ENCODE results near the gene ZFYVE21. TPM values are rescaled to one million over a fixed set of nuclear protein-coding genes. Genes with fewer than 3 reads are reported as not detected.

Gene ZFYVE21
- total RNA-seq, 1 donor from 2014 or later, result 44.0 TPM

DNA sequence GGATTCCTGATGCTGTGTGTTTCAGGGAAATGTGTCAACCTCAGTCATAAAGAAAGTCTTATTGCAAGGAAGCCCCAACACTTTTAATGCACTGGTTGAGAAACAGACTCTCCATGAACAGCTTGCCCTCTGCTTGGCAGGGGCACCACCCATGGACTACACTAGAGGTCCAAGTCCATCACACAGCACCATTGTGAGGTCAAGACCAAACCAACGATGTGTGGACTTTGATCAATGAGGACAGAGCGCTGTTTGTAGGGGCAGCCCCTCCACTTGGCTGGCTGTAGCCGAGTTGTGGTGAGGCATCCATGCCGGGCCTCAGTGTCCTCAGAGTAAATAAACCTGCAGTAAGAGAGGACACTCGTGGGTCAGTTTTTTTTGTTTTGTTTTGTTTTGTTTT lies 29.8 kb downstream of the ZFYVE21 start:
- no peaks in the 10 kb centered on the region for H3K36me3 Mint-ChIP-seq (ENCODE audit: low read depth)
- no peak overlapping the region for H3K27ac Mint-ChIP-seq (ENCODE audit: unreplicated experiment)
- TF ChIP-seq, protein P1, sequence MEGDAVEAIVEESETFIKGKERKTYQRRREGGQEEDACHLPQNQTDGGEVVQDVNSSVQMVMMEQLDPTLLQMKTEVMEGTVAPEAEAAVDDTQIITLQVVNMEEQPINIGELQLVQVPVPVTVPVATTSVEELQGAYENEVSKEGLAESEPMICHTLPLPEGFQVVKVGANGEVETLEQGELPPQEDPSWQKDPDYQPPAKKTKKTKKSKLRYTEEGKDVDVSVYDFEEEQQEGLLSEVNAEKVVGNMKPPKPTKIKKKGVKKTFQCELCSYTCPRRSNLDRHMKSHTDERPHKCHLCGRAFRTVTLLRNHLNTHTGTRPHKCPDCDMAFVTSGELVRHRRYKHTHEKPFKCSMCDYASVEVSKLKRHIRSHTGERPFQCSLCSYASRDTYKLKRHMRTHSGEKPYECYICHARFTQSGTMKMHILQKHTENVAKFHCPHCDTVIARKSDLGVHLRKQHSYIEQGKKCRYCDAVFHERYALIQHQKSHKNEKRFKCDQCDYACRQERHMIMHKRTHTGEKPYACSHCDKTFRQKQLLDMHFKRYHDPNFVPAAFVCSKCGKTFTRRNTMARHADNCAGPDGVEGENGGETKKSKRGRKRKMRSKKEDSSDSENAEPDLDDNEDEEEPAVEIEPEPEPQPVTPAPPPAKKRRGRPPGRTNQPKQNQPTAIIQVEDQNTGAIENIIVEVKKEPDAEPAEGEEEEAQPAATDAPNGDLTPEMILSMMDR (conservative IDR thresholded peaks at IDR 0.05), result no peak
- H3K27me3 Mint-ChIP-seq (ENCODE audit: low read depth), result no peaks in the 10 kb centered on the region
- no peaks in the 10 kb centered on the region for H3K9me3 Mint-ChIP-seq
- H3K4me3 Mint-ChIP-seq, result no peak overlapping the region
- no peak for DNase-seq (ENCODE audit: low read depth, low spot score)
- no peaks in the 10 kb centered on the region for H3K4me1 Mint-ChIP-seq

- no peak for DNase-seq (ENCODE audit: low read depth, low spot score)
- Mint-ChIP-seq H3K27me3 (ENCODE audit: low read depth) (no peaks in the 10 kb centered on the region), H3K9me3 (no peaks in the 10 kb centered on the region), H3K4me1 (no peaks in the 10 kb centered on the region), H3K4me3 (no peak overlapping the region), H3K27ac (ENCODE audit: unreplicated experiment) (no peak overlapping the region), H3K36me3 (ENCODE audit: low read depth) (no peaks in the 10 kb centered on the region)
- TF ChIP-seq, protein P1 (conservative IDR thresholded peaks at IDR 0.05), result no peak
These were observed 31.1 kb downstream of the ZFYVE21 start for GRCh38 chr14:103746701-103747100.

DNA sequence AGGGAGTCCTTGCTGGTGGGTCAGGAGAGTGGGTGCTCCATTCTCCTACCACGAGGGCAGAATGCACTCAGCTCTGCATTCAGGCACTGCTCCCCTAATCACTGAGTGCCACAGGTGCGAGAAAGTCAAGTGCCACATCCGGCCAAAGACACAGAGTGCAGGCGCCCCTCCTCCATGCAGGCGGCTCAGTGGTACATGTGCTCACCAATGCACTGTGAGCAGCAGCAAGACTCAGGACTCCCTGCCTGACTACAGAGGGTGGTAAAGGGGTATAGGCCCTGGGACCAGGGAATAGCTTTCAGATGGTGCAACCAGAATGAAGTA lies 32.9 kb downstream of the ZFYVE21 start:
- no peaks in the 10 kb centered on the region for H3K4me1 Mint-ChIP-seq
- no peak for DNase-seq (ENCODE audit: low read depth, low spot score)
- H3K4me3 Mint-ChIP-seq, result no peak overlapping the region
- no peaks in the 10 kb centered on the region for H3K36me3 Mint-ChIP-seq (ENCODE audit: low read depth)
- no peaks in the 10 kb centered on the region for H3K27me3 Mint-ChIP-seq (ENCODE audit: low read depth)
- H3K27ac Mint-ChIP-seq (ENCODE audit: unreplicated experiment), result no peak overlapping the region
- no peaks in the 10 kb centered on the region for H3K9me3 Mint-ChIP-seq
- TF ChIP-seq, protein P1 (conservative IDR thresholded peaks at IDR 0.05), result no peak

DNA sequence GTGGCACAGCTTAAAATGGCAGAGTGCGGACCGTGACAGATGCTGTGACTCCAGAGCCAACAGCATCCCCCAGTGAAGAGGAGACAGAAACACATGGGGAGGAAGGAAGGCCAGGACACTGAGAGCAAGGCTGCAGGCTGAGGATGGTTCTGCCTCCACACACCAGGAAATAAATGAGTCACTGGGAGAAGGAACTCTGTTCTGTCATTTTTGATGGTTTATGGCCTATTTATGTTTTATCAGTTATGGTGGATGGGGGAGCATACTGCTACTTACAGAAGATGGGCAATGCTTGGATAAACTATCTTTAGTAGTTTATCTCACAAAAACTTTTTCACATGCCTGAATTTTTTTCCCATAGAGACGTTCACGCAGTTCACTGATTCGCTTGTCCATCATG lies 33.8 kb downstream of the ZFYVE21 start:
- H3K4me3 Mint-ChIP-seq, result no peak overlapping the region
- no peaks in the 10 kb centered on the region for H3K9me3 Mint-ChIP-seq
- H3K36me3 Mint-ChIP-seq (ENCODE audit: low read depth), result no peaks in the 10 kb centered on the region
- no peaks in the 10 kb centered on the region for H3K27me3 Mint-ChIP-seq (ENCODE audit: low read depth)
- TF ChIP-seq, protein P1 (conservative IDR thresholded peaks at IDR 0.05), result no peak
- no peak for DNase-seq (ENCODE audit: low read depth, low spot score)
- no peak overlapping the region for H3K27ac Mint-ChIP-seq (ENCODE audit: unreplicated experiment)
- H3K4me1 Mint-ChIP-seq, result no peaks in the 10 kb centered on the region

DNA sequence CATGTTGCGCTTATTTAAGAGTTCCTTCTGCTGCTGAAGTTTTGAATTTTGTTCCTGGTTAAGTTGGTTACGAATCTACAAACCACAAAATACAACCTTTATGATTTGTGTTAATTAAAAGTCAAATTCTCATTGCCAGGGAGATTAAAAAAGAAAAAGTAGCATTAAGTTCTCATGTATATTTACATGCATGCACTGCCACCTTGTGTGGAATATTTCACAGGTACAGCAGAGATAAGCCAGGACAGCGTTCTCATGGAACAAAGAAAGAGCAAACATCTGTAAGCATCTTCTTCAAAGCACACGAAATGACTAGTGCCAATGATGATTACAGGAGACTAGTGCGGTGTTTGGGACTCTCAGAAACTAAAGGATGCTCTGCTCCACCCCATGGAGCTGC lies 34.2 kb downstream of the ZFYVE21 start:
- Mint-ChIP-seq H3K27me3 (ENCODE audit: low read depth) (no peaks in the 10 kb centered on the region), H3K4me1 (no peaks in the 10 kb centered on the region), H3K4me3 (no peak overlapping the region), H3K36me3 (ENCODE audit: low read depth) (no peaks in the 10 kb centered on the region), H3K9me3 (no peaks in the 10 kb centered on the region), H3K27ac (ENCODE audit: unreplicated experiment) (no peak overlapping the region)
- no peak for DNase-seq (ENCODE audit: low read depth, low spot score)
- TF ChIP-seq, protein P1 (conservative IDR thresholded peaks at IDR 0.05), result no peak

- Mint-ChIP-seq H3K9me3 (no peaks in the 10 kb centered on the region), H3K27ac (ENCODE audit: unreplicated experiment) (no peak overlapping the region), H3K4me3 (no peak overlapping the region), H3K36me3 (ENCODE audit: low read depth) (no peaks in the 10 kb centered on the region), H3K27me3 (ENCODE audit: low read depth) (no peaks in the 10 kb centered on the region), H3K4me1 (peaks cover 5% of the 10 kb centered on the region)
- TF ChIP-seq, protein P1 (conservative IDR thresholded peaks at IDR 0.05), result no peak
- no peak for DNase-seq (ENCODE audit: low read depth, low spot score)
These were observed 38.2 kb downstream of the ZFYVE21 start for GRCh38 chr14:103753774-103754173.

All from neural crest cell (in vitro differentiated cells).